Central memory CD8-positive, alpha-beta T cell (primary cell): Measurements from ENCODE around the gene MYO19.
"Not testable (repeated sequence)": the region's sequence is repeated elsewhere in the genome, so short reads cannot be mapped to it uniquely, and the experiment has no call there.

ENCODE experiments used
- ATAC-seq: fragments of 150-1000 bp; cut with Tn5 transposase; replicated peaks from 2 replicates; pipeline ENCODE4 v1.10.0; 2022; ENCODE audit warnings: mild to moderate bottlenecking, moderate FRiP score, moderate number of reproducible peaks; ENCODE audit not compliant: poor library complexity, severe bottlenecking; ENCODE audit errors: extremely low read depth
- DNase-seq, 2 donors: peaks; one replicate each; pipeline ENCODE4 v3.0.0; 2021; ENCODE audit warnings: low spot score in 2 of 2
- H3K27ac Mint-ChIP-seq: one replicate; pipeline ENCODE4 v1.8.0; 2022; ENCODE audit warnings: low read depth, mild to moderate bottlenecking, moderate library complexity, mixed read lengths
- H3K27me3 Mint-ChIP-seq: one replicate; pipeline ENCODE4 v1.8.0; 2022; ENCODE audit warnings: mixed read lengths
- H3K36me3 Mint-ChIP-seq: one replicate; pipeline ENCODE4 v1.8.0; 2022; ENCODE audit warnings: mild to moderate bottlenecking, moderate library complexity, mixed read lengths; ENCODE audit not compliant: insufficient read depth
- H3K4me1 Mint-ChIP-seq: one replicate; pipeline ENCODE4 v1.8.0; 2022; ENCODE audit warnings: mixed read lengths
- H3K4me3 Mint-ChIP-seq: one replicate; pipeline ENCODE4 v1.8.0; 2022; ENCODE audit warnings: mild to moderate bottlenecking, moderate library complexity, mixed read lengths
- H3K9me3 Mint-ChIP-seq: one replicate; pipeline ENCODE4 v1.8.0; 2022; ENCODE audit warnings: mixed read lengths

The MYO19 gene

GRCh38 chr17:36524428-36524876 is 10.2 kb downstream of the MYO19 start:
- Mint-ChIP-seq H3K4me3 (no peak overlapping the region), H3K27me3 (no peaks in the 10 kb centered on the region), H3K27ac (no peak overlapping the region), H3K9me3 (no peaks in the 10 kb centered on the region), H3K4me1 (peaks cover 20% of the 10 kb centered on the region), H3K36me3 (peaks cover 26% of the 10 kb centered on the region)
- DNase-seq (no peak), ATAC-seq (no peak)

- no peak overlapping the region for H3K27ac Mint-ChIP-seq
- H3K4me3 Mint-ChIP-seq: no peak overlapping the region
- no peaks in the 10 kb centered on the region for H3K27me3 Mint-ChIP-seq
- DNase-seq (no peak), ATAC-seq (no peak)
- H3K9me3 Mint-ChIP-seq: no peaks in the 10 kb centered on the region
- H3K4me1 Mint-ChIP-seq: peaks cover 20% of the 10 kb centered on the region
- H3K36me3 Mint-ChIP-seq: peaks cover 28% of the 10 kb centered on the region
Observed at GRCh38 chr17:36523113-36523512, 11.6 kb downstream of the MYO19 start.

- DNase-seq: no peak
- ATAC-seq: no peak
- Mint-ChIP-seq H3K27me3 (no peaks in the 10 kb centered on the region), H3K9me3 (no peaks in the 10 kb centered on the region), H3K36me3 (peaks cover 16% of the 10 kb centered on the region), H3K4me3 (no peak overlapping the region), H3K27ac (no peak overlapping the region), H3K4me1 (no peaks in the 10 kb centered on the region)
Observed at GRCh38 chr17:36515837-36516236, 18.8 kb downstream of the MYO19 start.

- Mint-ChIP-seq H3K27ac (no peak overlapping the region), H3K36me3 (peaks cover 13% of the 10 kb centered on the region), H3K9me3 (no peaks in the 10 kb centered on the region), H3K4me3 (no peak overlapping the region), H3K27me3 (no peaks in the 10 kb centered on the region), H3K4me1 (no peaks in the 10 kb centered on the region)
- DNase-seq (no peak), ATAC-seq (no peak)
Observed at GRCh38 chr17:36514856-36515255, 19.8 kb downstream of the MYO19 start.

GRCh38 chr17:36512641-36513040 is 22.0 kb downstream of the MYO19 start:
- no peak overlapping the region for H3K27ac Mint-ChIP-seq
- H3K36me3 Mint-ChIP-seq: peaks cover 8% of the 10 kb centered on the region
- no peaks in the 10 kb centered on the region for H3K27me3 Mint-ChIP-seq
- H3K9me3 Mint-ChIP-seq: no peaks in the 10 kb centered on the region
- no peak for ATAC-seq
- no peak overlapping the region for H3K4me3 Mint-ChIP-seq
- no peak for DNase-seq
- no peaks in the 10 kb centered on the region for H3K4me1 Mint-ChIP-seq

GRCh38 chr17:36511216-36511615 is 23.5 kb downstream of the MYO19 start:
- DNase-seq (no peak), ATAC-seq (no peak)
- Mint-ChIP-seq H3K27me3 (no peaks in the 10 kb centered on the region), H3K4me3 (no peak overlapping the region), H3K9me3 (no peaks in the 10 kb centered on the region), H3K27ac (no peak overlapping the region), H3K36me3 (peaks cover 4% of the 10 kb centered on the region), H3K4me1 (no peaks in the 10 kb centered on the region)

GRCh38 chr17:36510636-36511035 is 24.0 kb downstream of the MYO19 start:
- Mint-ChIP-seq H3K36me3 (peaks cover 5% of the 10 kb centered on the region), H3K27me3 (no peaks in the 10 kb centered on the region), H3K9me3 (no peaks in the 10 kb centered on the region), H3K4me1 (no peaks in the 10 kb centered on the region), H3K27ac (no peak overlapping the region), H3K4me3 (no peak overlapping the region)
- no peak for ATAC-seq
- no peak for DNase-seq

GRCh38 chr17:36509272-36509985 is 25.2 kb downstream of the MYO19 start:
- H3K9me3 Mint-ChIP-seq: no peaks in the 10 kb centered on the region
- ATAC-seq (no peak), DNase-seq (no peak)
- no peak overlapping the region for H3K4me3 Mint-ChIP-seq
- no peaks in the 10 kb centered on the region for H3K27me3 Mint-ChIP-seq
- peaks cover 8% of the 10 kb centered on the region for H3K36me3 Mint-ChIP-seq
- H3K27ac Mint-ChIP-seq: no peak overlapping the region
- H3K4me1 Mint-ChIP-seq: no peaks in the 10 kb centered on the region

GRCh38 chr17:36508439-36508838 is 26.2 kb downstream of the MYO19 start:
- H3K27ac Mint-ChIP-seq, H3K9me3 Mint-ChIP-seq, H3K36me3 Mint-ChIP-seq: not testable (repeated sequence)

GRCh38 chr17:36507266-36507665 is 27.4 kb downstream of the MYO19 start:
- Mint-ChIP-seq H3K9me3 (no peaks in the 10 kb centered on the region), H3K4me3 (no peak overlapping the region), H3K27me3 (no peaks in the 10 kb centered on the region), H3K4me1 (peaks cover 8% of the 10 kb centered on the region), H3K36me3 (peaks cover 10% of the 10 kb centered on the region), H3K27ac (no peak overlapping the region)
- ATAC-seq (no peak), DNase-seq (no peak)

More at GRCh38 chr17:36508439-36508838, 26.2 kb downstream of the MYO19 start:
- H3K4me1 Mint-ChIP-seq, H3K4me3 Mint-ChIP-seq, ATAC-seq, DNase-seq, H3K27me3 Mint-ChIP-seq: not testable (repeated sequence)

- DNase-seq (no peak), ATAC-seq (no peak)
- Mint-ChIP-seq H3K27ac (no peak overlapping the region), H3K27me3 (no peaks in the 10 kb centered on the region), H3K9me3 (no peaks in the 10 kb centered on the region), H3K4me1 (peaks cover 10% of the 10 kb centered on the region), H3K36me3 (peaks cover 8% of the 10 kb centered on the region), H3K4me3 (no peak overlapping the region)
Observed at GRCh38 chr17:36506831-36507230, 27.8 kb downstream of the MYO19 start.

- DNase-seq (no peak), ATAC-seq (no peak)
- no peak overlapping the region for H3K4me3 Mint-ChIP-seq
- H3K27ac Mint-ChIP-seq: no peak overlapping the region
- H3K4me1 Mint-ChIP-seq: peaks cover 10% of the 10 kb centered on the region
- peaks cover 11% of the 10 kb centered on the region for H3K36me3 Mint-ChIP-seq
- no peaks in the 10 kb centered on the region for H3K9me3 Mint-ChIP-seq
- H3K27me3 Mint-ChIP-seq: no peaks in the 10 kb centered on the region
Observed at GRCh38 chr17:36506249-36506826, 28.3 kb downstream of the MYO19 start.

- Mint-ChIP-seq H3K9me3 (no peaks in the 10 kb centered on the region), H3K36me3 (peaks cover 9% of the 10 kb centered on the region), H3K27ac (no peak overlapping the region), H3K4me1 (peaks cover 10% of the 10 kb centered on the region), H3K27me3 (no peaks in the 10 kb centered on the region), H3K4me3 (no peak overlapping the region)
- no peak for DNase-seq
- no peak for ATAC-seq
Observed at GRCh38 chr17:36505171-36505570, 29.5 kb downstream of the MYO19 start.
